Trophoblast cell (in vitro differentiated cells and primary cell): ENCODE data around the gene PHRF1.

Source experiments
- DNase-seq, 2 donors: peaks; one replicate each; pipeline ENCODE4 v3.0.0-alpha.2; 2016
- H2AFZ ChIP-seq: 2 replicates; pipeline ENCODE4 v1.6.1; 2013; ENCODE audit warnings: low read length, moderate library complexity, mild to moderate bottlenecking; ENCODE audit not compliant: insufficient read depth, poor library complexity
- H2AK5ac ChIP-seq: 2 replicates; pipeline ENCODE4 v1.6.1; 2013; ENCODE audit warnings: mild to moderate bottlenecking, low read length
- H2BK120ac ChIP-seq: 2 replicates; pipeline ENCODE4 v1.6.1; 2013; ENCODE audit warnings: low read length, mild to moderate bottlenecking, moderate library complexity; ENCODE audit not compliant: insufficient read depth, poor library complexity
- H2BK12ac ChIP-seq: 2 replicates; pipeline ENCODE4 v1.6.1; 2013; ENCODE audit warnings: mild to moderate bottlenecking, low read length, moderate library complexity
- H2BK5ac ChIP-seq: 2 replicates; pipeline ENCODE4 v1.6.1; 2013; ENCODE audit warnings: low read length, low read depth, moderate library complexity, mild to moderate bottlenecking; ENCODE audit not compliant: poor library complexity
- H3K14ac ChIP-seq: 2 replicates; pipeline ENCODE4 v1.6.1; 2013; ENCODE audit warnings: mild to moderate bottlenecking, low read length
- H3K18ac ChIP-seq: 2 replicates; pipeline ENCODE4 v1.6.1; 2013; ENCODE audit warnings: mild to moderate bottlenecking, low read length
- H3K23ac ChIP-seq: 2 replicates; pipeline ENCODE4 v1.6.1; 2013; ENCODE audit warnings: low read length
- H3K27ac ChIP-seq: 2 replicates; pipeline ENCODE4 v1.5.1; 2013; ENCODE audit warnings: low read depth, mild to moderate bottlenecking, inconsistent platforms, low read length, moderate library complexity
- H3K27me3 ChIP-seq: 2 replicates; pipeline ENCODE4 v1.6.1; 2013; ENCODE audit warnings: inconsistent platforms, mild to moderate bottlenecking, low read length, moderate library complexity; ENCODE audit not compliant: insufficient read depth
- H3K36me3 ChIP-seq, 2 experiments: 1 replicate in 1 of 2; 2 replicates in 1 of 2; pipeline ENCODE4 v1.6.1; 2013; ENCODE audit warnings: low read length in 2 of 2, mild to moderate bottlenecking in 2 of 2, moderate library complexity in 1 of 2; ENCODE audit not compliant: insufficient read depth in 2 of 2, control insufficient read depth in 1 of 2
- H3K4ac ChIP-seq: 2 replicates; pipeline ENCODE4 v1.6.1; 2013; ENCODE audit warnings: low read depth, mild to moderate bottlenecking, low read length, moderate library complexity
- H3K4me1 ChIP-seq, 2 experiments: 1 replicate in 1 of 2; 2 replicates in 1 of 2; pipeline ENCODE4 v1.6.1; 2013; ENCODE audit warnings: low read length in 2 of 2, mild to moderate bottlenecking in 2 of 2, moderate library complexity in 1 of 2; ENCODE audit not compliant: insufficient read depth in 2 of 2, control insufficient read depth in 1 of 2
- H3K4me2 ChIP-seq: 2 replicates; pipeline ENCODE4 v1.6.1; 2013; ENCODE audit warnings: inconsistent platforms, mild to moderate bottlenecking, low read length, moderate library complexity
- H3K4me3 ChIP-seq: 2 replicates; pipeline ENCODE4 v1.5.1; 2013; ENCODE audit warnings: mild to moderate bottlenecking, low read depth, low read length, inconsistent platforms
- H3K79me1 ChIP-seq: one replicate; pipeline ENCODE4 v1.6.1; 2013; ENCODE audit warnings: low read length
- H3K79me2 ChIP-seq: 2 replicates; pipeline ENCODE4 v1.6.1; 2013; ENCODE audit warnings: low read length, mild to moderate bottlenecking; ENCODE audit not compliant: control insufficient read depth, insufficient read depth, poor library complexity
- H3K9ac ChIP-seq: 2 replicates; pipeline ENCODE4 v1.6.1; 2013; ENCODE audit warnings: mild to moderate bottlenecking, low read length
- H3K9me3 ChIP-seq: 2 replicates; pipeline ENCODE4 v1.6.1; 2013; ENCODE audit warnings: low read depth, mild to moderate bottlenecking, control low read depth, inconsistent platforms, low read length; ENCODE audit not compliant: insufficient read depth
- H4K12ac ChIP-seq: 2 replicates; pipeline ENCODE4 v1.6.1; 2013; ENCODE audit warnings: low read depth, mild to moderate bottlenecking, low read length, moderate library complexity
- H4K8ac ChIP-seq: 2 replicates; pipeline ENCODE4 v1.6.1; 2013; ENCODE audit warnings: low read depth, mild to moderate bottlenecking, low read length, moderate library complexity
- H4K91ac ChIP-seq: one replicate; pipeline ENCODE4 v1.6.1; 2013; ENCODE audit warnings: low read depth, mild to moderate bottlenecking, low read length, moderate library complexity
- WGBS: extraction: QIAGEN DNeasy Blood & Tissue Kit; methylation state at CpG from one replicate; pipeline ENCODE4 v1.1.7; 2013; ENCODE audit warnings: missing lambda C conversion rate; ENCODE audit not compliant: insufficient read length, insufficient coverage; ENCODE audit errors: extremely low coverage; 5-methylcytosine and 5-hydroxymethylcytosine counted together

The PHRF1 gene

DNA sequence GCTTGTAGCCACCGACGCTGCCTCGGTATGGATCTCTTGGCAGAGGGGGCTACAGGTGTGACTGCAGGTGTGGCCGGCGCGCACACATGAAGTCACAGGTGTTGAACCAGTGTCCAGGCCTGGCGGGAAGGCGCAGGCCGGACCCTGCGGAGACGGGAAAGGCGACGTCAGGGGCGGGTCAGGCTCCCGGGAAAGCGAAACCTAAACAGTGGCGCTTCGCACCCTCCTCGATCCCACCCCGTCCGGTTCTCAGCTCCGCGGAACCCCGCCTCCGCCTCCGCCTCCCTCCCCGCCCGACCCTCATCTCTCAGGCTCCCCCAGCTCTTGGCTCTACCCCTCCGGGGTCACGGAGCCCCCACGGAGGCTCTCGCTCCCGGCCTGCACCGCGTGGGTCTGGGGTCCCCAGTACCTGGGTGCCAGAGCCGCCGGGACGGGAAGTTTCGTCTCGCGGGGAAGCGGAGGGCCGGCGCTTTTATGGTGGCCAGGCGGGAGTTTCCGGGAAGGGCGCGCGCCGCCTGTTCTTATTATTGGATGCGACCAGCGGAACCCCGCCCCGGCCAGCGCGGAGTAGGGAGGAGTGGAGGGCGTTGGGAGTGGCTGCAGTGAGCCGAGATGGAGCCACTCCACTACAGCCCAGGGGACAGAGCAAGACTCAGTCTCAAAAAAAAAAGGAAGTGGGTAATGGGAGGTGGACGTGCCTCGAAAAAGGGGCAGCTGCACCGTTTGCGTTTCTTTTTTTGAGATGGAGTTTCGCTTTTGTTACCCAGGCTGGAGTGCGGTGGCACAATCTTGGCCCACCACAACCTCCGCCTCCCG, 39.4 kb downstream of the PHRF1 start, which contains the start of gene IRF7:
Gene IRF7 (minus strand): TSS at position 447 of the 816 bp plus-strand sequence. CDS start 586 bp downstream, outside the sequence.
- Histone ChIP-seq H3K23ac (no peak within 1 kb of the TSS), H2AK5ac (peak within 1 kb of the TSS; percentile 54), H2BK5ac (peak within 1 kb of the TSS; percentile 87), H3K36me3 (peaks cover 49 to 50% of the 10 kb centered on the region in 2 experiments), H2BK120ac (peak within 1 kb of the TSS; percentile 64), H3K27me3 (no peaks in the 10 kb centered on the region), H3K4me3 (peak within 1 kb of the TSS; percentile 84), H3K14ac (peak within 1 kb of the TSS; percentile 79), H2BK12ac (no peak within 1 kb of the TSS), H3K9me3 (peaks cover 1% of the 10 kb centered on the region), H2AFZ (peak within 1 kb of the TSS; percentile 86), H3K18ac (peak within 1 kb of the TSS; percentile 9), H3K79me2 (no peaks in the 10 kb centered on the region), H4K12ac (peak within 1 kb of the TSS; percentile 75), H4K8ac (peak within 1 kb of the TSS; percentile 85), H3K27ac (peak within 1 kb of the TSS; percentile 68), H3K4ac (peak within 1 kb of the TSS; percentile 43), H3K79me1 (peaks cover 2% of the 10 kb centered on the region), H3K4me1 (peaks cover 9 to 17% of the 10 kb centered on the region in 2 experiments), H4K91ac (peak within 1 kb of the TSS; percentile 76), H3K4me2 (peak within 1 kb of the TSS; percentile 84), H3K9ac (peak within 1 kb of the TSS; percentile 73)
- DNase-seq, result peak; percentile 90 to 92
- no CpG with 5 or more reads among the region's 66 CpGs for WGBS

DNA sequence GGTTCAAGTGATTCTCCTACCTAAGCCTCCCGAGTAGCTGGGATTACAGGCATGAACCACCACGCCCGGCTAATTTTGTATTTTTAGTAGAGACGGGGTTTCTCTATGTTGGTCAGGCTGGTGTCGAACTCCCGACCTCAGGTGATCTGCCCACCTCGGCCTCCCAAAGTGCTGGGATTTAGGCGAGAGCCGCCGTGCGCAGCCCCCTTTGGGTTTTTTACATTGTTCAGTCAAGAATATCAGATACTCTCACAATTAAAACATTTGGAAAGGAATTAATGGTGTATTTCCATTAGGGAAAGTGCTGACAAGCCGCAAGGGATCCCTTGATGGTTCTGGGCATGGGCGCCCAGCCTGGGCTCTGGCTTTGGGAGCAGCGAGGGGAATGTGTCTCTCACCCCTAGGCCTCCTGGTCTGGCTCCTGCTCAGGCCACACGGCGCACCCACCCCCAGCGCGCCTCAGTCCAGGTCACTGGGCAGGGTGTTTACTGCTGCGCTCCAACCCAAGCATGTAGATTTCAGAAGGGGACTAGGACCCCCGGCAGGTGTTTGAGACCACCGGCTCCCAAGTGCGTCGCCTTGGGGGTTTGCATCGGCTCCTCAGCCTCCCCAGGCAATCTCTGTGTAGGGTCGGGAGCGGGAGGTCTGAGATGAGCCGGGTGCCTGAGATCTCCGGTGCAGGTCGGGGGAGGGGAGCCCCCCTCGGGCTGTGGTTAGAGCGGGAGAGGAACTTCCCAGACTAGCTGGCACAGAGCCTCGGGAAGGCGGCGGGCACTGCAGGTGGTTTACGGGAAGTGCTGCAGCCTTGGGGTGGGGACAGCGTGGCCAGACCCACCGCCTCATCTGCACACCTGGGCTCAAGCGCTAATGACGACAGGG, 40.3 kb downstream of the PHRF1 start:
- no peak overlapping the region for H3K27ac ChIP-seq
- WGBS, result no CpG with 5 or more reads among the region's 39 CpGs
- H3K4me3 ChIP-seq, result no peak overlapping the region
- no peak overlapping the region for H2AK5ac ChIP-seq
- H3K79me1 ChIP-seq, result peaks cover 2% of the 10 kb centered on the region
- no peak overlapping the region for H3K14ac ChIP-seq
- no peak overlapping the region for H2BK5ac ChIP-seq
- H2AFZ ChIP-seq, result no peak overlapping the region
- H4K8ac ChIP-seq, result peak overlapping the region; percentile 55
- no peak overlapping the region for H2BK120ac ChIP-seq
- no peak overlapping the region for H3K9ac ChIP-seq
- no peaks in the 10 kb centered on the region for H3K27me3 ChIP-seq
- peaks cover 41 to 42% of the 10 kb centered on the region in 2 experiments for H3K36me3 ChIP-seq
- H3K18ac ChIP-seq, result no peak overlapping the region
- DNase-seq, result no peak
- no peak overlapping the region for H2BK12ac ChIP-seq
- no peak overlapping the region for H4K12ac ChIP-seq
- peaks cover 1% of the 10 kb centered on the region for H3K9me3 ChIP-seq
- peak overlapping the region; percentile 25 for H4K91ac ChIP-seq
- no peaks in the 10 kb centered on the region for H3K79me2 ChIP-seq
- peak overlapping the region; percentile 84 for H3K4me2 ChIP-seq
- peaks cover 9 to 17% of the 10 kb centered on the region in 2 experiments for H3K4me1 ChIP-seq
- no peak overlapping the region for H3K4ac ChIP-seq
- H3K23ac ChIP-seq, result no peak overlapping the region

DNA sequence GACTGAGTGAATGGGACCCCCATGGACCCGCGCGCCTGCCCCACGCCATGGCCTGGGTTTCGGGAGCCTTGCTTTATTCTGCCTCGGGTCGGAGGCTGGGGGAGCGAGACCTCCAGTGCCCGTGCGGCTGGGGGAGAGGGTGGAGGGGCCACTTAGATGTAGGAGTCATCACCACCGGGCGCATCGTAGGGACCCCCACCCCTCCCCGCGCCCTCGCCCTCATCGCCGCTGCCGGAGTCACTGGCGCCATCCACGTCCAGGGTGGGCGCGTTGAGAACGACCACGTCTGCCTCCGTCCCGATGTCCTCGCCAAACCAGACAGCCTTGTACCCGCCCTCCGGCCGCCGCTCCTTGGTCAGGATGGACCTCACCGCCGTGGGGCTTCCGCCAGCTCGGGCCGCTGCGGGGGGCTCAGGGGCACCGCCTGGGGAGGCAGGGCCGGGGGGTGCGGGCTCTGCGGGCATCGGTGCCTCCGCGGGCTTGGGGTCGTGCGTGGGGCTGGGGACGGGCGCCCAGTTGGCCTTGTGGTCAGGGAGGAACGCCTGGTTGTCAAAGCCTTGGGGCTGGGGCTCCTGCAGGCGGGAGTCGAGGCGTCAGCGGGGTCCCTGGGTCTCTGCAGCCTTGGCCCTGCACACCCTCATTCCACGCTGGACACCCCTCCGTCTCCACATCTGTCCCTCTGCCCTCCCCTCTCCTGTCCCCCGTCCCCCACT, 41.1 kb downstream of the PHRF1 start:
- peaks cover 2% of the 10 kb centered on the region for H3K79me1 ChIP-seq
- no peak overlapping the region for H4K8ac ChIP-seq
- WGBS, result no CpG with 5 or more reads among the region's 57 CpGs
- H4K12ac ChIP-seq, result no peak overlapping the region
- H2BK120ac ChIP-seq, result no peak overlapping the region
- H3K4me2 ChIP-seq, result no peak overlapping the region
- H3K27me3 ChIP-seq, result no peaks in the 10 kb centered on the region
- H2BK5ac ChIP-seq, result no peak overlapping the region
- peaks cover 33 to 34% of the 10 kb centered on the region in 2 experiments for H3K36me3 ChIP-seq
- no peak overlapping the region for H3K18ac ChIP-seq
- no peak overlapping the region for H2AFZ ChIP-seq
- H3K27ac ChIP-seq, result no peak overlapping the region
- no peak overlapping the region for H3K4me3 ChIP-seq
- no peak overlapping the region for H4K91ac ChIP-seq
- H3K9me3 ChIP-seq, result peaks cover 3% of the 10 kb centered on the region
- no peak overlapping the region for H3K4ac ChIP-seq
- peaks cover 9 to 17% of the 10 kb centered on the region in 2 experiments for H3K4me1 ChIP-seq
- DNase-seq, result no peak
- H3K9ac ChIP-seq, result no peak overlapping the region
- H3K14ac ChIP-seq, result no peak overlapping the region
- no peak overlapping the region for H2BK12ac ChIP-seq
- H3K23ac ChIP-seq, result no peak overlapping the region
- no peak overlapping the region for H2AK5ac ChIP-seq
- no peaks in the 10 kb centered on the region for H3K79me2 ChIP-seq
